Measurements from ENCODE around the gene MYH14. TPM values are rescaled to one million over a fixed set of nuclear protein-coding genes. Genes with fewer than 3 reads are reported as not detected.
A peak's percentile ranks its signal among the peaks of the same experiment; 100 is the strongest.
"Not testable (repeated sequence)": the region's sequence is repeated elsewhere in the genome, so short reads cannot be mapped to it uniquely, and the experiment has no call there.

Gene MYH14
- total RNA-seq, 2 experiments from 2014 or later: not detected

GRCh38 chr19:50344661-50345318 is 141.4 kb downstream of the MYH14 start:
- ChIA-PET POLR2A (interaction anchor here (0.7 to 1.2 kb wide), 2 partner anchors 11 to 15 kb away, joined by 3 read pairs; no protein-coding TSS in a partner anchor), CTCF (ENCODE audit: unreplicated experiment) (no interaction called here)
- Histone ChIP-seq H2AFZ (ENCODE audit: low read length) (no peak overlapping the region), H3K9me2 (ENCODE audit: insufficient read depth, low read length) (no peaks in the 10 kb centered on the region), H3K4me1 (ENCODE audit: insufficient read depth, low read length, poor library complexity, severe bottlenecking) (peaks cover 88% of the 10 kb centered on the region), H3K9me3 (ENCODE audit: low read length) (peaks cover 12% of the 10 kb centered on the region), H3K4me2 (ENCODE audit: low read length) (peak overlapping the region; percentile 81), H3K27ac (ENCODE audit: low read depth, low read length, poor library complexity, severe bottlenecking) (peak overlapping the region; percentile 98), H3K4me3 (ENCODE audit: low read depth, low read length, poor library complexity, severe bottlenecking) (peak overlapping the region; percentile 74), H4K20me1 (ENCODE audit: insufficient read depth, low read length) (no peaks in the 10 kb centered on the region), H3K79me2 (ENCODE audit: insufficient read depth, low read depth, low read length) (peaks cover 50% of the 10 kb centered on the region), H3K36me3 (ENCODE audit: insufficient read depth, low read length) (peaks cover 31% of the 10 kb centered on the region)
- intact Hi-C loops (cut with micrococcal nuclease; ENCODE audit: unreplicated experiment): loop anchor here (2.0 to 10.0 kb wide), 3 partner anchors 14 to 670 kb away; partner anchors contain the start of gene PRMT1
- TF ChIP-seq CTCF (conservative IDR thresholded peaks at IDR 0.05; ENCODE audit: low read length): no peak
- TF ChIP-seq EZH2phosphoT487 (IDR thresholded peaks at IDR 0.05; ENCODE audit: borderline replicate concordance, low read depth, low read length): no peak
- peak; percentile 90 for DNase-seq (ENCODE audit: low spot score)
- no TSS peak for BruUV-seq (replicated peaks)

GRCh38 chr19:50347089-50347581 is 143.7 kb downstream of the MYH14 start:
- H3K4me3 ChIP-seq (ENCODE audit: low read depth, low read length, poor library complexity, severe bottlenecking): peak overlapping the region; percentile 57
- H3K9me3 ChIP-seq (ENCODE audit: low read length); CTCF ChIA-PET (ENCODE audit: unreplicated experiment); H3K36me3 ChIP-seq (ENCODE audit: insufficient read depth, low read length); H3K9me2 ChIP-seq (ENCODE audit: insufficient read depth, low read length); BruUV-seq (replicated peaks); H4K20me1 ChIP-seq (ENCODE audit: insufficient read depth, low read length): not testable (repeated sequence)
- H3K79me2 ChIP-seq (ENCODE audit: insufficient read depth, low read depth, low read length): peaks cover 27% of the 10 kb centered on the region
- intact Hi-C loops (cut with micrococcal nuclease; ENCODE audit: unreplicated experiment): loop anchor here (10.0 kb wide), 2 partner anchors 458 to 672 kb away; partner anchors contain the start of gene PRMT1
- H3K4me2 ChIP-seq (ENCODE audit: low read length): peak overlapping the region; percentile 81
- peak overlapping the region; percentile 98 for H3K27ac ChIP-seq (ENCODE audit: low read depth, low read length, poor library complexity, severe bottlenecking)
- peaks cover 77% of the 10 kb centered on the region for H3K4me1 ChIP-seq (ENCODE audit: insufficient read depth, low read length, poor library complexity, severe bottlenecking)
- POLR2A ChIA-PET: interaction anchor here (2.3 kb wide), 1 partner anchor 18 kb away, joined by 7 read pairs; the partner anchor contains the start of gene KCNC3
- DNase-seq (ENCODE audit: low spot score): peak; percentile 85
- peak overlapping the region; percentile 67; the same call in 1 of the 2 replicates for H2AFZ ChIP-seq (ENCODE audit: low read length)

GRCh38 chr19:50349277-50350057 is 146.0 kb downstream of the MYH14 start:
- Histone ChIP-seq H3K27ac (ENCODE audit: low read depth, low read length, poor library complexity, severe bottlenecking) (peak overlapping the region; percentile 98), H3K4me2 (ENCODE audit: low read length) (peak overlapping the region; percentile 81), H3K79me2 (ENCODE audit: insufficient read depth, low read depth, low read length) (peaks cover 4% of the 10 kb centered on the region; the same call in 1 of the 2 replicates), H3K36me3 (ENCODE audit: insufficient read depth, low read length) (no peaks in the 10 kb centered on the region), H4K20me1 (ENCODE audit: insufficient read depth, low read length) (no peaks in the 10 kb centered on the region), H3K9me3 (ENCODE audit: low read length) (no peaks in the 10 kb centered on the region), H2AFZ (ENCODE audit: low read length) (peak overlapping the region; percentile 67), H3K4me3 (ENCODE audit: low read depth, low read length, poor library complexity, severe bottlenecking) (peak overlapping the region; percentile 57), H3K9me2 (ENCODE audit: insufficient read depth, low read length) (no peaks in the 10 kb centered on the region), H3K4me1 (ENCODE audit: insufficient read depth, low read length, poor library complexity, severe bottlenecking) (peaks cover 60% of the 10 kb centered on the region)
- peak; percentile 85 for DNase-seq (ENCODE audit: low spot score)
- TF ChIP-seq EZH2phosphoT487 (IDR thresholded peaks at IDR 0.05; ENCODE audit: borderline replicate concordance, low read depth, low read length) (no peak), CTCF (conservative IDR thresholded peaks at IDR 0.05; ENCODE audit: low read length) (peak; percentile 79)
- intact Hi-C loops (cut with micrococcal nuclease; ENCODE audit: unreplicated experiment): loop anchor here (10.0 kb wide), 2 partner anchors 455 to 675 kb away; partner anchors contain the start of gene PRMT1
- CTCF ChIA-PET (ENCODE audit: unreplicated experiment): interaction anchor here (0.7 kb wide), 1 partner anchor 21 kb away, joined by 3 read pairs; the partner anchor contains the start of gene KCNC3
- POLR2A ChIA-PET: interaction anchor here (1.2 kb wide), 1 partner anchor 12 kb away, joined by 5 read pairs; no protein-coding TSS in a partner anchor
- BruUV-seq (replicated peaks): no TSS peak
